ENCODE results near the gene RPIA.

The RPIA gene

DNA sequence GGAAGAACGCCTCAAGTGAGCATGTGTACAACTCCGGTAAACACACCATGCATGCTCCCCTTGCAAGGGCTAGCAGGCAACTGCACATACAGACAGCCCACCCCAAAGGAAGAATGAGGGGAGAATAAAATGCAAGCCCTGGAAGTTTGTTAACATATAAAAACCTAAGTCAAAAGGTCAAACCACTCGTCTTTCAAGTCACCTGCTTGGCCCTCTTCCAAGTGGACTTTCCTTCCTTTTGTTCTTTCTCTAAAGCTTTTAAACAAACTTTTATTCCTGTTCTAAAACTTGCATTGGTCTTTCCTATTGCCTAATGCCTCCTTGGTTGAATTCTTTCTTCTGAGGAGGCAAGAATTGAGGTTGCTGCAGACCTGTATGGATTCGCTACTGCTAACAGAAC, 5.2 kb upstream of the RPIA start:
- TF ChIP-seq EZH2 (IDR thresholded peaks at IDR 0.05; ENCODE audit: borderline replicate concordance, low read length), result no peak
- TF ChIP-seq, protein P1, sequence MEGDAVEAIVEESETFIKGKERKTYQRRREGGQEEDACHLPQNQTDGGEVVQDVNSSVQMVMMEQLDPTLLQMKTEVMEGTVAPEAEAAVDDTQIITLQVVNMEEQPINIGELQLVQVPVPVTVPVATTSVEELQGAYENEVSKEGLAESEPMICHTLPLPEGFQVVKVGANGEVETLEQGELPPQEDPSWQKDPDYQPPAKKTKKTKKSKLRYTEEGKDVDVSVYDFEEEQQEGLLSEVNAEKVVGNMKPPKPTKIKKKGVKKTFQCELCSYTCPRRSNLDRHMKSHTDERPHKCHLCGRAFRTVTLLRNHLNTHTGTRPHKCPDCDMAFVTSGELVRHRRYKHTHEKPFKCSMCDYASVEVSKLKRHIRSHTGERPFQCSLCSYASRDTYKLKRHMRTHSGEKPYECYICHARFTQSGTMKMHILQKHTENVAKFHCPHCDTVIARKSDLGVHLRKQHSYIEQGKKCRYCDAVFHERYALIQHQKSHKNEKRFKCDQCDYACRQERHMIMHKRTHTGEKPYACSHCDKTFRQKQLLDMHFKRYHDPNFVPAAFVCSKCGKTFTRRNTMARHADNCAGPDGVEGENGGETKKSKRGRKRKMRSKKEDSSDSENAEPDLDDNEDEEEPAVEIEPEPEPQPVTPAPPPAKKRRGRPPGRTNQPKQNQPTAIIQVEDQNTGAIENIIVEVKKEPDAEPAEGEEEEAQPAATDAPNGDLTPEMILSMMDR (IDR thresholded peaks at IDR 0.05; ENCODE audit: low read length), result no peak
- Histone ChIP-seq H3K9me2 (ENCODE audit: low read depth, low read length) (no peaks in the 10 kb centered on the region), H3K4me3 (ENCODE audit: low read depth, low read length, poor library complexity, severe bottlenecking) (no peak overlapping the region), H4K20me1 (ENCODE audit: insufficient read depth, low read length) (no peaks in the 10 kb centered on the region), H3K36me3 (ENCODE audit: insufficient read depth, low read length) (no peaks in the 10 kb centered on the region), H3K4me2 (ENCODE audit: low read length) (no peak overlapping the region), H3K9me3 (ENCODE audit: low read length) (peaks cover 19% of the 10 kb centered on the region), H3K4me1 (ENCODE audit: insufficient read depth, low read length, severe bottlenecking) (peaks cover 9% of the 10 kb centered on the region), H3K27ac (ENCODE audit: low read depth, low read length, poor library complexity, severe bottlenecking) (no peak overlapping the region), H3K9ac (ENCODE audit: low read length) (no peak overlapping the region), H3K79me2 (ENCODE audit: insufficient read depth, low read length) (no peaks in the 10 kb centered on the region), H2AFZ (ENCODE audit: low read length) (no peak overlapping the region), H3K27me3 (ENCODE audit: insufficient read depth, low read length) (no peaks in the 10 kb centered on the region; the same call in 1 of the 2 replicates), H3F3A (ENCODE audit: insufficient read depth, low read length) (no peaks in the 10 kb centered on the region)

DNA sequence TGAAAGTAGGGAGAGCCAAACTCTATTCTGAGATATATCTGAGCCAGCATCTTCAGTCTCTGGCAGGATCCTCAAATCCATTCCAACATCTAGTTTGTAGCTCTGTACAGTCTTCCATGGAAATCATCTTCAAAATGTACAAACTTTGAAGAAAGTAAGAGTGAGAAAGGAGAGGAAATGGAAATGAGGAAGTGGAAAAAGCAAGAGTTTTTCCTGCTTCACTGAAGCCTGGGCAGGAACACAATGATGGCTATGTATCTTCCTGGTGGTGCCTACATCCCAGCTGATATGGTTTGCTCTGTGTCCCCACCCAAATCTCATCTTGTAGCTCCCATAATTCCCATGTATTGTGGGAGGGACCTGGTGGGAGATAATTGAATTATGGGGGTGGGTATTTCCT, 4.1 kb upstream of the RPIA start:
- H3K27me3 ChIP-seq (ENCODE audit: insufficient read depth, low read length), result no peaks in the 10 kb centered on the region; the same call in 1 of the 2 replicates
- H4K20me1 ChIP-seq (ENCODE audit: insufficient read depth, low read length), result no peaks in the 10 kb centered on the region
- H3K36me3 ChIP-seq (ENCODE audit: insufficient read depth, low read length), result no peaks in the 10 kb centered on the region
- no peak overlapping the region for H3K4me3 ChIP-seq (ENCODE audit: low read depth, low read length, poor library complexity, severe bottlenecking)
- no peaks in the 10 kb centered on the region for H3F3A ChIP-seq (ENCODE audit: insufficient read depth, low read length)
- H3K4me2 ChIP-seq (ENCODE audit: low read length), result no peak overlapping the region
- no peaks in the 10 kb centered on the region for H3K9me2 ChIP-seq (ENCODE audit: low read depth, low read length)
- H3K9me3 ChIP-seq (ENCODE audit: low read length), result peaks cover 17% of the 10 kb centered on the region
- no peak overlapping the region for H3K27ac ChIP-seq (ENCODE audit: low read depth, low read length, poor library complexity, severe bottlenecking)
- TF ChIP-seq, protein P1 (IDR thresholded peaks at IDR 0.05; ENCODE audit: low read length), result no peak
- no peak for TF ChIP-seq EZH2 (IDR thresholded peaks at IDR 0.05; ENCODE audit: borderline replicate concordance, low read length)
- peaks cover 6% of the 10 kb centered on the region for H3K79me2 ChIP-seq (ENCODE audit: insufficient read depth, low read length)
- H2AFZ ChIP-seq (ENCODE audit: low read length), result no peak overlapping the region
- no peak overlapping the region for H3K9ac ChIP-seq (ENCODE audit: low read length)
- H3K4me1 ChIP-seq (ENCODE audit: insufficient read depth, low read length, severe bottlenecking), result peaks cover 9% of the 10 kb centered on the region

DNA sequence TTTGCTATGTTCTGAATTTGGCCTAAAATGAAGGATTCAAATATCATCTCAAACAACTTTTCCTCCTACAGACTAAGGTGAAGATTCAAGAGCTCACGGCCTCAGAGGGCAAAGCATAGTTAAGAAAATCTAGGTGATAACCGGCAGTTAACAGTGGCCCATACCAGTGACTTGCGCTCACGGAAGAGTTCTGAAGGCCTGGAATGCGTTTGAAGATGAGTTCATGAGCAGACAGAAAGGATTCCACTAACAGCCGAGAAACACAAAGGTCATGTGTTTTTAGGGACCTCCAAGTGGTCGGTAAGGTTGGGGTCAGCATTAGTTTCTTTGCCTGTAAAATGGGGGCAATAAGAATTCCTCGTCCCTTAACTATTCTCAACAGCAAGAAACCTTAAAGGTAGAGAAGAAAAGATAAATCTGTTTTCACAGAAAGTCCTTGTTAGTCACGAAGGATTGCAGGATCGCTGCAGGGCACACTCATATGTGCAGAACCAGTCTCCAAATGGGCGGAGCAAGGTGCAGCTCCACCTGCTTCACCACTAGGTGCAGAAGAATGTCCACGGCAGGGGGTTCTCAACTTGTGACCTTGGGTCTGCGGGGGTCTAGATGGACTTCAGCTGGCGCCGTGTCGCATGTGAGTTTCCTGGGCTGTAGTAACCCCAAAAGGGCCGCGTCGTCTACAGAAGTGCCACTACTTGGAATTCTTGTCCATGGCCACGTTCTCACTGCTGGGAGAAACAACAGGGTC, 708 bp upstream of the RPIA start:
- peaks cover 27% of the 10 kb centered on the region for H3K4me1 ChIP-seq (ENCODE audit: insufficient read depth, low read length, severe bottlenecking)
- TF ChIP-seq, protein P1 (IDR thresholded peaks at IDR 0.05; ENCODE audit: low read length), result peak; percentile 32; the same call in 1 of the 2 replicates
- TF ChIP-seq EZH2 (IDR thresholded peaks at IDR 0.05; ENCODE audit: borderline replicate concordance, low read length), result no peak

More for the DNA sequence above, 708 bp upstream of the RPIA start:
- Histone ChIP-seq H3K4me3 (ENCODE audit: low read depth, low read length, poor library complexity, severe bottlenecking) (peak overlapping the region; percentile 90), H4K20me1 (ENCODE audit: insufficient read depth, low read length) (no peaks in the 10 kb centered on the region), H3K36me3 (ENCODE audit: insufficient read depth, low read length) (peaks cover 9% of the 10 kb centered on the region; the same call in 1 of the 2 replicates), H3K4me2 (ENCODE audit: low read length) (peak overlapping the region; percentile 93), H3K9me2 (ENCODE audit: low read depth, low read length) (no peaks in the 10 kb centered on the region), H3K9me3 (ENCODE audit: low read length) (peaks cover 5% of the 10 kb centered on the region), H3K9ac (ENCODE audit: low read length) (peak overlapping the region; percentile 88), H3K79me2 (ENCODE audit: insufficient read depth, low read length) (peaks cover 40% of the 10 kb centered on the region), H3F3A (ENCODE audit: insufficient read depth, low read length) (no peaks in the 10 kb centered on the region), H2AFZ (ENCODE audit: low read length) (no peak overlapping the region), H3K27me3 (ENCODE audit: insufficient read depth, low read length) (no peaks in the 10 kb centered on the region), H3K27ac (ENCODE audit: low read depth, low read length, poor library complexity, severe bottlenecking) (peak overlapping the region; percentile 60)

All from OCI-LY1 (cell line).